ENCODE results near the gene AMACR.

Gene AMACR

DNA sequence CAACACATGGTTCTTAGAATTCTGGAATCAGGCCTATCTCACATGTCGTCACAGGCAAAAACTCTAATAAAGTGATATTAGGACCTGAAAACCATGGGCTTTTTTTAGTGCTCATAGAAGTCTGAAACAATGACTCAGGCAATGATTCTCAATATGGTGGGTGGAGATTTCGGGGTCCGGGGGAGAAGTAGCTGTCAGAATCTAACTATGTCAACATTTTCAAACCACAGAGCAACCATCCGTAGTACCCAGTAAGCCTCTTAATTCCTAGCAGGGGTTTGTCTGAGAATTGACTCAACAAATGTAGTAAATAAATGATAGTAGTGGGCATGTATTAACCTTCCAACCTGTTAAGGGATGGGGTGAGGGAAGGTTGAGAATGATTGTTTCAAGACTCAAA lies 2.6 kb downstream of the AMACR start:
- DNase-seq, result no peak

DNA sequence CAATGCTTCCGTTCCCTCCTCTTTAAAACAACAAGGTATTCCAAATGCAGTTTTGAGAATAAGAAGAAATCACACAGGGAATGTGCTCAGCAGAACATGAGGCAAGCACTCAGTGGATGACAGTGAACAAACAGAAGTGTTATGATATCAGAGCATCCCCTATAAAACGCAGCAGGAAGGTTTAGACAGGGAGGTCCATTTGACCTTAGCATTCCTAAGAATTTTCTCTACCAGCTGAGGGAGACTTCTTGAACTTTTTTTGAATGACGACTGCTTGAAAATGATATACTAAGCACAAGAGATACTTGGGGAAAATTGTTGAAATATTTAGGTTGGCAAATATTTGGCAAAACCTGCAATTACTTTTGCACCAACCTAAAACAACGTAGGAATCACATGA lies 3.9 kb downstream of the AMACR start:
- no peak for DNase-seq

DNA sequence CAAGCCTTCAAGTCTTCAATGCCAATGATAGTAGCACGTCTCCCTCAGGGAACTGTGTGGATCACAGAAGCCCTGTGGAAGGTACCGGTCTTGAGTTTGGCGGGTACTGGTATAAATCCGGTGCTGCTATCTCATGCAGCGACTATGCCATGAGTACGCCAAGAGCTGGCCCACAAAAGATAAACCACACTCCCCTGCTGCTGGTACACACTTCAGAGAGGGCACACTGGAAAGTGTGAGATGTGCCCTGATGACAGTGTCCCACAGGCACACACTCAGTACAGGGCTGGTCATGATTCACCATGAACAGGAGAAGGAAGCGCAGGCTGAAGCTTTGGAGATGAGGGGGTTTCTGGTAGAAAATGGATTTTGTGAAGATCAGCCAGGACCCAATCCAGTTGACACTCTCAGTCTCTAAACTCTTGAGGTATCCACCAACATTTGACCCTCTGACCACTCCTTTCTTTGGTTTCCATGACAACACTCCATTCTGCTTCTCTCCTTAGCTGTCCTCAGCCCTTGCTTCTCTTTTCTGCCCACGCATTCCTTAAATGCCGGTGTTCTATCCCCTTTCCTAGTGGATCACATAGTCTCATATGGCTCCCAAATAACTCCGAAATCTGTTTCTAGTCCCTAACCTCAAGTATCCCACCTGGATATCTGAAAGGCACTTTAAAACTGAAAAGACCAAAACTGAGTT lies 5.1 kb downstream of the AMACR start:
- no peak for DNase-seq

DNA sequence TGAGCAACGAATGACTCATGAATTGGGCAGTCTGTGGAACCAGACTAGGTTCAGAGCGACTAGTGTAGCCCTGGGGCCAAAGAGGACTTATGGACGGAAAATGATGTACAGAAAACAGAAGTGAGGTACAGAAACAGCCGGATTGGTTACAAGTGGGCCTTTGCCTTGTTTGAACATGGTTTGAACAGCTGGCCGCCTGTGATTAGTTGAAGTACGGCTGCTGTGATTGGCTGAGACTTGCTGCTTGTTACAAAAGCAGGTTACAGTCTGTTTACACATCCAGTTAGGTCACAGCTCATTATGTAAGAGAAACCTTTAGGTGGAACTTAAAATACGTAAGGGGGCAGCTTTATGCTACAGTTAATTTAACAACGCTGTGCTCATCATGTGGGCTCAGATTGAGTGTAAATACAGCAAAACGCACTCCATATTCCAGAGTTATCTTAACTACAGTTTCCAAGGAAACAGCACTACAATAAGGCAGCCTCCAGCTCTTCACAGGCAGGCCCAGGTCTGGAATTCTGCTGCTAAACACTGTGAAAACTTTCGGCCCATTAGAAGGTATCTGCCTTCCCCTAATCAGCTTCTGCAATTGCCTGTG lies 6.5 kb downstream of the AMACR start:
- DNase-seq, result peak; percentile 86

DNA sequence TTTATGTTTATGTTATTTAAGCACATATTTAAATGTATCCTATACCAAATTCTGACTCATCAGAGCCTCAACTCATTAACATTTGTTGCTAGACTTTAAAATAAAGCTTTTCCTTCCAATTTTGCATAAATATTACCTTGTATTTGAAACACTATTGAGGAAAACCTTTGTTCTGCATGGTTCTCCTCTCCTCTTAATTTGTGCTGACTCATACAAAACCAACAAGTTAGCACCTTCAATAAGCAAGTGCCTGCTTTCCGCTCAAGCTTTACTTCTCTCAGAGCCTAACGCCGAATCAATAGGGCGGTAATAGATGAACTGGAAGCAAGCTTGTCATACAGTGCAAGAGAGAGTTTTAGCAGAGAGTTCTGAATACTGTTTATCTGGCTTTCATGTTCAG lies 7.9 kb downstream of the AMACR start:
- no peak for DNase-seq

DNA sequence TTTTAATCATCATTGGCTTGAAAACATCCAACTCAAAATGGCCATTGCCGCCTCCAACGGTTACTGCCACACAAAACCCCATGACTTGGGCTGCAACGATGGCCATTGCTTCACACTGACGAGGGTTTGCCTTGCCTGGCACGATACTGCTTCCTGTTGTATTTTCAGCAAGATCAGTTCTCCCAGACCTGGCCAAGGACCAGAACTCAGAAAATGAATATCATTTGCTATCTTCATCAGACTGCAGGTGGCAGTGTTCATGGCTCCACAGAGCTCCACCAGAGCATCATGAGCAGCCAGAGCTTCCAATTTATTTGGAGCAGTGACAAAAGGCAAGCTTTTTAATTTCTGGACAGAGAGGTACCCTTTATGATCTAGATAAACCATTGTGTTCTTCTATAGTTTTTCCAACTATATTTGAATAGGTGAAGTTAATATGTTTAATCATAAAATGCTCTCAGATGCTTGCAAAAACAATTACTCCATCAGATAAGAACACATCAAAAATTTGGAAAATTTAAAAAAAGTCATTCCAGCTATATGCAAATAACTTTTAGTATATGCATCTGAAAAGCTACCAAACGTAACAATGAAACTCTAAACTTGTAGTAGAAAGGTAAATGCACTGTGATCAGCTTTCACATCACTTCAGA lies 10.4 kb downstream of the AMACR start:
- DNase-seq, result peak; percentile 57

DNA sequence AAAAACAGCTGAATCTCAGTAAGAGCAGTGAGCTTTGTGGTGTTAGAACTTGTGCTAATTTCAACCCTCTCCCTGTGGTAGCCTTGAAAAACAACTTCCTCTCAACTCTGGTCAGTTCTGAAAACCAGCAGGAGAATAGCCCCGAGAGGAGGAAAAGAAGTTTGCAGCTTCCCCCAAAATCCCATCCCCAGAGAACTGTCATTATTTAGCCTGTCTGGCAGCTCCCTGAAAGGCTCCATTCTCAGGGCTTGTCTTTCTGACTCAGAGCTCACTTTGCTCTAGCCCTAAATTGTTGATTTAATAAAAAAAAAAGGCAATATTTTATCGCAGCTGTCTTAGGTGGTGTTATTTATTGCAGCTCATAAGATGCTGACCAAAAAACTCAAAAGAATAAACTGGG lies 12.0 kb downstream of the AMACR start:
- no peak for DNase-seq

DNA sequence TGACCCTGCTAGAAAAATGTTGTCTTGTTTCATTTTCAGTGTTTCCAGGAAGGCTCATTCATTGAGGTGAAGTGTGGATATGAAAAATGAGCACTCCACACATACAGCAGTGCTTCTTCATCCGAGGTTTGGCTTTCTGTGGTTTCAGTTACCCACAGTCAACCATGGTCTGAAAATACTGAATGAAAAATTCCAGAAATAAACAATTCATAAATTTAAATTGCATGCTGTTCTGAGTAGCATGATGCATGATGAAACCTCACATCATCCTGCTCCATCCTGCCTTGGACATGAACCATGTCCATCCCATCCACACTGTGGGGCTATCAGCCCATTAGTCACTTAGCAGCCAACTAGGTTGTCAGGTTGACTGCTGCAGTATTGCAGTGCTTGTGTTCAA lies 13.0 kb downstream of the AMACR start:
- no peak for DNase-seq

DNA sequence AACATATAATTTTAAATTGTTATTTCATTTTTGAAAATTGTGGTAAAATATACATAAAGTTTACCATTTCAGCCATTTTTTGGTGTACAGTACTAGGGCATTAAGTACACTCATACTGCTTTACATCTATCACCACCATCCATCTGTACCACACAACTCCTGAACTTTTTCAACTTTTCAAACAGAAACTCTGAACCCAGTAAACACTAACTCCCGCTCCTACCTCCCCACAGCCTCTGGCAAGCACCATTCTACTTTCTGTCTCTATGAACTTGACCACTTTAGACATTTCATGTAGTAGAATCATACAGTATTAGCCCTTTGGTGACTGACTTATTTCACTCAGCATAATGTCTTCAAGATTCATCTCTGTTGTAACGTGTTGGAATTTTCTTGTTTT lies 15.0 kb downstream of the AMACR start:
- DNase-seq, result no peak

DNA sequence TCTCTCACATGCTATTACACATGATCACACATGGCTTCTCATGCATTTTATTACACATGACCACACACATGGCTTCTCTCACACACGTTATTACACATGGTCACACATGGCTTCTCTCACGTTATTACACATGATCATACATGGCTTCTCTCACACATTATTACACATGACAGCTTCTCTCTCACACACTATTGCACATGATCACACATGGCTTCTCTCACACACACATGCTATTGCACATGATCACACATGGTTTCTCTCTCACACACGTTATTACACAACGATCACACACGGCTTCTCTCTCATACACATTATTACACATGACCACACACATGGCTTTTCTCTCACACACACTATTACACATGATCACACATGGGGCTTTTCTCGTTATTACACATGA lies 22.4 kb downstream of the AMACR start:
- DNase-seq, result no peak

DNA sequence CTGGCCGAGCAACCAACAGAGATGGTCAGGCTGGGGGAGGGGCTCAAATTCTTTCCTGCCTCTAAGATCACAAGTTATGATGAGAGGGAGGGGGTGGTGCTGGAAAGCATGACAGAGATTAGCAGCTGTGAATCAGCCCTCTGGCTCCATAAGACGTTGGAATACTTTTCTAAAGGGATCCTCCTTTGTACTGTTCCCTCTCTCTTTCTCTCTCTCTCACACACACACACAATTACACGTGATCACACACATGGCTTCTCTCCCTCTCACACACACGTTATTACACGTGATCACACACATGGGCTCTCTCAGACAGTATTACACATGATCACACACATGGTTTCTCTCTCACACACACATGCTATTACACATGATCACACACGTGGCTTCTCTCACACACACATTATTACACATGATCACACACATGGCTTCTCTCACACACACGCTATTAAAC lies 23.2 kb downstream of the AMACR start, which contains the start of gene SLC45A2:
Gene SLC45A2 (minus strand): TSS at position 23 of the 454 bp plus-strand sequence. CDS start 110 bp downstream, outside the sequence.
- no peak for DNase-seq

DNA sequence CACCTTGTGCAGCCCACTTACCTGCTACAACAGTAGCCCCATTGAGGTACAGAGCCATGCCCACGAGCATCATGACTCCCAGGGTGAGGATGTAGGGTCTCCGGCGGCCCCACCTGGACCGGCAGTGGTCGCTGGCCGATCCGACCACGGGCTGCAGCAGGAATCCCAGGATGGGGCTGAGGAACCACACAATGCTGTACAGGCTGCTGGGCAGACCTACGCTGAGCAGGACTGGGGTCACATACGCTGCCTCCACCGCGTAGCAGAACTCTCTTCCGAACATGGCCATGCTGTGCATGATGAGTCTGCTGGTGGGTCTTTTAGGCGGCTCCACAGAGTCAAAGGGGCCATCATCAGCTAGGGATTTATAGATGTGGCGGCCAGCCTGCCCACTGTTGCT lies 23.7 kb downstream of the AMACR start:
- DNase-seq, result no peak

DNA sequence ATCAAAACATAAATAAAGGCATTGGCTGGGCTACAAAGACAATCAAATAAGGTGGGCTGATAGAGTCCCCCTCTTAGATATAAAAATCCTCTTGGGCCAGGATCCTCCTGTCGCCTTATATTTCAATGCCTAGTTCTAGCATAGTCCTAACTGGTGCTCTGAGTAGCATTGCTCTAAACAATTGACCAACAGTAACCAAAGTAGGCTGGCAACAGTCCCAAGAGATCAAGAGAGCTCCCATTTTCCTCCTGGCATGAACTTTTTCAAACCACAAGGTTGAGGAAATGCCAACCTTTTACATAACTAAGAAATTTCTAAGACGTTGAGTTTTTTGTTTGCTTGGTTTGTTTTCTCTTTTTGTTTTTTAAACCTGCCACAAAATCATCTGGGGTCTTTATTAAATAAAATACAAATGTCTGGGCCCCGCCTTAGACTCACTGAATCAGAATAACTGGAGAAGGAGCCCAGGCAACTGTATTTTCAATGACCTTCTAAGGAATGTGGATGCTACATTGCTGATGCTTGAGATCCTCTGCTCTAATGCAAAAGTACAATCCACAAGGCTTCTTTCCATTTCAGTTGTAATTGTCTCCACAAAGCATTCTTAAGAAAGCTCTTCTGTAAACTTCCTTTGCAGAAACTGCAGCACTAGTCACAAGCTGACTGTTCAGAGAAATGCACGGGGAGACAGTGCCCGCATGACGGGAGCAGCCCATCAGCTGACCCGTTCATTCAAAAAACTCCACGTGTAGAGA lies 26.3 kb downstream of the AMACR start:
- no peak for DNase-seq

DNA sequence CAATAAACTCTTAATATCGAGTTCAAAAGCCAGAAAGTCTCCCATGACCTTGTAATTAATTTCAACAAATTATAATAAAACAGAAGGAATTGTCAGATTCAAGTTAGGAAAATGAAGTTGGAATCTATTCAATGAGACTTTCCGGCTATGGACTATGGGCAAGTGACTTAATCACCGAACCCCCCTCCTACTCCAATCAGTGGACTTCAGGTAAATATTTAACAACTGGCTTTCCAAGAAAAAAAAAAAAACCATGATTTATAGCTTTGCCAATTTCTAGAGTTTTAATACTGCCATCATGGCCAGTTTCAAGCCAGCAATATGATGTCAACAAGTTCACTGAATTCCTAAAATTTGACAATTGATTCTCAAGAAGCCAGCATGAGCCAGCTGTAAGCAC lies 27.8 kb downstream of the AMACR start:
- DNase-seq, result no peak

DNA sequence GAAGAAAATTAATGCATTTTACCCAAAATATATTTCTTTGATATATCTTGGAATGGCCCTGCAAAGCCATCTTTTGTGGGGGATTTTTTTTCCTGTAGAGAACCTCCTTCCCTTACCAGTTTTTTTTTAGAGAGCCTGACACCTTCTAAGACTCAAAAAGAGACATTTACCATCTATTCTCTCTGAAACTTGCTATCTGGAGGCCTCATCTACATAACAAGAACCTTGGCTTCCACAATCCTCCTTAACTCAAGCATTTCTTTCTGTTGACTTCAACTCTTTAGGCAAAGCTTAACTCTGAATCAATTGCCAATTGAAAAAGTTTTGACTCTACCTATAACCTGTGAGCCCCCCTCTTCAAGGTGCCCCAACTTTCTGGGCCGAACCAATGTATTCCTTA lies 29.5 kb downstream of the AMACR start:
- DNase-seq, result no peak

DNA sequence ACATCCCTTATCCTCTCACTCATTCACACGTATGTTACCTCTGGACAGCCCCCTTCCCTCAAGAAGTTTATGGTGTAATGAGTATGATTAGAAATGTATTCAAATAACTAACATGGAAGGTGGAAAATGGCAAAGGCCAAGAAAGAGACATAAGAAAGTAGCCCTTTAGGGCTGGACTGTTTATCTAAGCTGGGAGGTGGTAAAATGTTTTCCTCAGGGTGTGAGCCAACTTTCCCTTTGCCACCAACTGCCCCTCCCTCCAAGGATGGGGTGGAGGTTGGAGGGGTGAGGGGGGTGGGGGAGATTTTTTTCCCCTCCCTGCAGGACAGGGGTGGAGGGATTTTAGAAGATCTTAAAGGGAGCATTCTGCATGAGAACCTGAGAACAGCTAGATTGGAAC lies 31.5 kb downstream of the AMACR start:
- no peak for DNase-seq

DNA sequence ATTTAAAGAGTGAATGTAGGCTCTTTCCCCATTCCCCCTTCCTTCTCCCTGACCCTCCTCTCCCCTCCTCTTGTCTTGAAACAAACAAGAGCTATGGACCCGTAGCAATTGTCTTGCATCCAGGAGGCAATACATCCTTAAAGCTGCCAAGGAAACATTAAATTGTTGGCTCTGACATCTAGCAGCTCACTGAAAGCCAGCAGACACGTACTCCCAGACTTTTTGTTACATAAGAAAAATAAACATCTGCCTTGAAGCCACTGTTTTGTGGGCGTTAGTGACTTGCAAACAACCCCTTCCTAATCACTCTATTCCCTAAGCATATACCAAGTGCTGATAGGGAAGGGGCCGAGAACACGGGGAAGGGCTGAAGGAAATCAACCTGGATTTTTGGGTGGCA lies 32.0 kb downstream of the AMACR start:
- DNase-seq, result no peak

DNA sequence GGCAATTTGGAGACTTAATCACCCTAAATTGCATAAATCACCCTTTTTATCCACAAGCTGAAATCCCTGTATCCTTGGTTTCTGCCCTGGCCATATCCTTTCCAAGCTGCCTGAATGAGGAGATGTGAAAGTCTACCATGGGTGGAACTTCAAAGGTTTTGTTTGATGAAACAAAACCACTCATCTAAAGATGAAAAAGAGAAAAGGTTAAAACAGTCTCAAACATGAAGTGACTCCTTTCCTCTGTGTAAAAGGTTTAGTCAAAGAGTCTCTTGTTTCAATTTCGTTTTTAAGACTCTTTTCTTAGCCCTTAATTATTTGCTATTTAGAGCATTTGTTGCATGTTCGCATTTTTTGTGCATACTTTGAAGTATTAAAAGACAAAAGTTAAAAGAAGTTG lies 34.6 kb downstream of the AMACR start:
- DNase-seq, result no peak

DNA sequence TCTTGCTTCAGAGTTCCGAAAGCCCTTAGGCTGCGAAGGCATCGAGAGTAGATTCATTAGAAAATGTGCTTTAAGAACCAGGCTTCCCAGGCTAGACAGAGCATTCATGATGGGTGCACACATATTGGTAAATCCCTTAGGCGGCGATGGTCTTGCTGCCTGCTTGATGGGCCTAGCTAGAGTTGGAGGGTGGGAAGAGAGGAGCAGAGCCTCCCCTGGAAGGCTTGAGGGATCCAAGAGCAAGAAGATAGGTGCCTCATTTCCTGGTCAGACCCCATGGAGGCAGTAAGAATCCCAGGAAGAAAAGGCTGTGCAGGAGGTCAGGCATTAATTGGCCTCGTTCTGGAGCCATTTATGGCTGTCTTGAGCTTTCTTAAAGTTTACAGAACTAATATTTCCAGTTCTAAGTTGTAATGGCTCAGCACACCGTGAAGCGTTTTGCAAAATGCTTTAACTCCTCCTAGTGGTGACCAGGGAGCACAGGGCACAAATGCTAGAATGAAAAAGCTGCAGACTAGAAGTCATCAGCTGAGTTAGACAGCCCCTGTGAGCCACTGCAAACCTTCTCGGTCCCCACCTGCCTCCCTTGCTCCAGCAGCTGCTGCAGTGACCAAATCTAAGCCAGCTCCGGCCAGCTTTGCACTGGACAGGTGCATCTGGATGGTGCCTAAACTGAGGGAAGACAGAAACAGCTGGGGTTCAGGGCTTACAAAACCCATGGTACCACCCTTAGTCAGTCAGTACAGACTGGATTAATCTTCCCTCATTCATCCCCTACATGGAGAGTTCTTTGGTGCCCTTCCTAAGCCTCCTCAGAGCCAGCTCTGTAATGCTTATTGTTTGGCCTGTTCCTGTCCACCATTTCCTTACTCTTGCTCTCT lies 38.0 kb downstream of the AMACR start:
- no peak for DNase-seq

DNA sequence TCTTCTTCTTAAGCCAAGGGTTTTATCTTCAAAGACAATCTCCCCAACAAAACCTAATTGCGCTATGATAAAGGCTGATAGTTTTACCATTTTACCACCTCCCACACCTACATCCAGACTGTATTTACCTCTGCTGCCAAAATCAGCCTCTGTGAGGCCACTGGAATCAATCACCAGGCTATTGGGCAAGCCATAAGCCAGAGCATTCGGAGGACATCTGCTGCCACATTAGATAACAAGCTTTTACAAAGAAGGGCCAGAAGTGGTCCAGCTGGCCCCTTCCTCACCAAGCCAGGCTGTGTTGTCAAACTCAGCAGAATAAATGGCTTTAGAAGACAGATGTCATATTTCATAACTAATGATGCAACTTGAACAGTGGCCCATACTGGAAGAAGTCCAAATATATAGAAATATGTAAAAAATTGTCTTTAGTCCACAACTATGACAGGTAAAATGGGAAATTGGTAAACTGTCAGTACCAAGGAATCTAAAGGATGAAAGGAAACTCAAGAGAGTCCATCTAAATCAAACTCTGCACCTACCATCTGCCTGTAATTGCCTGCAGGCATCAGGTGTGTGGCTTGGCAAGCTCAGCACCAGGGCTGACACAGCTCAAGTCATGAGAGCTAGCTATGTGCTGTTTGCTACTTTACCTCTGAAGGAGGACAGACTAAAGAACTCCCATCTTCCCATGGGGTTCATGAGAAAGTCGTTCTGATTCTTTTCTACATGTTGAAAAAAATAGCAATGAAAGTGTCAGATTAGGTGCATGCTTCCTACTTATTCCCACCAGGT lies 39.4 kb downstream of the AMACR start:
- DNase-seq, result no peak

DNA sequence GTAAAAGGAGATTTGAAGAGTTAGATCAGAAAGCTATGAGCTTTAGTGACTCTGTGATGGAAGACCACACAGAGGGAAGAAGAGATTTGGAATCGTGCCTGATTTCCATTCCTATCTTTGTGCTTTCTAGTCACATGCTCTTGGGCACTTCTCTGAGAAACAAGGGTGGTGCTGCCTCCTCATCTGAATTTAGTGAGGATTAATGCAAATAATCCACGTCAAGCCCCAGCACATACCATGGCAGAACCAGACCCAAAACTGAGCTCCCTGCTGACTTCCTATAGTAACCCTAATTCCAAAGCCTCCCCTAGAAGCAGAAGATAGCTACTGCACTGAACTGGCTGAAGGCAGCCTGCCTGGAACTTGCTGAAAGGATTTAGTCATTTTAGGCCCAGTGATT lies 41.0 kb downstream of the AMACR start:
- no peak for DNase-seq
